GM06990 (cell line): Measurements from ENCODE around the gene NDRG3.

Source experiments
- DNase-seq: peaks from one replicate; pipeline ENCODE4 v3.0.0-alpha.2; 2011; ENCODE audit not compliant: insufficient read length; ENCODE audit errors: extremely low read depth
- H3K27me3 ChIP-seq: replicated peaks from 2 replicates; pipeline ENCODE4 v1.6.0; 2011; ENCODE audit warnings: low read length; ENCODE audit not compliant: control insufficient read depth, insufficient read depth
- H3K36me3 ChIP-seq: 2 replicates; pipeline ENCODE4 v1.5.1; 2011; ENCODE audit warnings: low read length; ENCODE audit not compliant: control insufficient read depth, insufficient read depth
- H3K4me3 ChIP-seq: replicated peaks from 2 replicates; pipeline ENCODE4 v1.5.1; 2011; ENCODE audit warnings: low read depth, mild to moderate bottlenecking, control low read depth, low read length
- TF ChIP-seq, protein P1 (sequence below): IDR thresholded peaks from 2 replicates; pipeline ENCODE4 v1.5.1; 2011; ENCODE audit warnings: low read length, control low read depth, mild to moderate bottlenecking, inconsistent platforms; ENCODE audit not compliant: insufficient read depth, poor library complexity, severe bottlenecking

Gene NDRG3

DNA sequence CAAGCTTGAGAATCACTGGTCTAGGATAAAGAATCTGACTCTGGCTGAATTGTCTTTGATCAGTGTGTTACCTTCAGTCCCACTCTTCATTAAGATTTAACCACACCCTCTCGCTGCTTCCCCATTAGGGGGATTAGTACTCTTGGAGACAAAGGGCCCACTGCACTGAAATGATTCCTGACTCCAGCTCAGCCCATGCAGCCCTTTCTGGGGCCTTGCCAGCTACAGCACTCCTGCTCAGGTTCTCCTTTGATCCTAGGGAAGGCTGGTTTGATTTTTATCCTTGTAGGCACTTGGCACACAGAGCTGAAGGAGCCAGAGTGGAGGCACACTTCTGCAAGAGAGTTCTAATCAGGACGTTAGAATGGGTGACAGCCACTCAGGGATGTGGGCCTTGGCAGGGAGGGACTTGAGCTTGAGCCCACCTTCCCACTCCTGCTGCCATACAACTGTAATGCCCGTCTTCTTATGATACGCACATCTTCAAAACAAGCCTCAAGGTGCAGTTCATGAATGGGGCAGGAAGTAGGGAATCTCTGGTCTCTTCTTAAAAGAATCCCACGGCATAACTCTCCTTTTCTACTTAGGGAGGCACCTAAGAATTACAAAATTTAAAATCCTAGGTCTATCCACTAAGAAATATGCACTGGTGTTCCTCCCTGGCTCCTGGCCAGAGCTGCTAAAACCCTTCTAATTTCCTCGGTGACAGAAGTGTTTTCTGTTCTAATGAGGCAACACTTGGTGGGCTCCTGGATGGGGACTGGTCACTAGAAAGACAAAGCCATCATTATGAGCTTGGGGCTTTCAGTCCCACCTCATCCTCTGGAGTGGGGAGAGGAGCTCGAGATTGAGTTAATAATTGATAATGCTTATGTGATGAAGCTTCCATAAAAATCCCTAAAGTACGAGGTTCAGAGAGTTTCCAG is 98.4 kb downstream of the NDRG3 start:
- no peaks in the 10 kb centered on the region for H3K36me3 ChIP-seq
- TF ChIP-seq, protein P1, sequence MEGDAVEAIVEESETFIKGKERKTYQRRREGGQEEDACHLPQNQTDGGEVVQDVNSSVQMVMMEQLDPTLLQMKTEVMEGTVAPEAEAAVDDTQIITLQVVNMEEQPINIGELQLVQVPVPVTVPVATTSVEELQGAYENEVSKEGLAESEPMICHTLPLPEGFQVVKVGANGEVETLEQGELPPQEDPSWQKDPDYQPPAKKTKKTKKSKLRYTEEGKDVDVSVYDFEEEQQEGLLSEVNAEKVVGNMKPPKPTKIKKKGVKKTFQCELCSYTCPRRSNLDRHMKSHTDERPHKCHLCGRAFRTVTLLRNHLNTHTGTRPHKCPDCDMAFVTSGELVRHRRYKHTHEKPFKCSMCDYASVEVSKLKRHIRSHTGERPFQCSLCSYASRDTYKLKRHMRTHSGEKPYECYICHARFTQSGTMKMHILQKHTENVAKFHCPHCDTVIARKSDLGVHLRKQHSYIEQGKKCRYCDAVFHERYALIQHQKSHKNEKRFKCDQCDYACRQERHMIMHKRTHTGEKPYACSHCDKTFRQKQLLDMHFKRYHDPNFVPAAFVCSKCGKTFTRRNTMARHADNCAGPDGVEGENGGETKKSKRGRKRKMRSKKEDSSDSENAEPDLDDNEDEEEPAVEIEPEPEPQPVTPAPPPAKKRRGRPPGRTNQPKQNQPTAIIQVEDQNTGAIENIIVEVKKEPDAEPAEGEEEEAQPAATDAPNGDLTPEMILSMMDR, result no peak
- no peaks in the 10 kb centered on the region for H3K27me3 ChIP-seq
- no peak for DNase-seq
- no peak overlapping the region for H3K4me3 ChIP-seq

DNA sequence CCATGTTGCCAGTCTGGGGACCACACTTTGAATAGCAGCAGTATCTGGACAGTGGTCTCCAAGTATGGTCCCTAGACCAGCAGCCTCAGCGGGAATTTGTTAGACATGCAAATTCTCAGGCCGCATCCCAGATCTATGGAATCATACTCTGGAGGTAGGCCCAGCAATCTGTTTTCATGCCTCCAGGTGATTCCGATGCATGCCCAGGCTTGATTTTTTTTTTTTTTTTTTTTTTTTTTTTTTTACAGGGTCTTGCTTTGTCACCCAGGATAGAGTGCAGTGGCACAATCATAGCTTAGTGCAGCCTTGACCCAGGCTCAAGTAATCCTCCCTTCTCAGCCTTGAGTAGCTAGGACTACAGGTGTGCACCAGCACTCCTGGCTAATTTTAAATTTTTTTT is 99.2 kb downstream of the NDRG3 start:
- DNase-seq, result no peak
- TF ChIP-seq, protein P1, result no peak
- H3K36me3 ChIP-seq, result no peaks in the 10 kb centered on the region
- no peaks in the 10 kb centered on the region for H3K27me3 ChIP-seq
- H3K4me3 ChIP-seq, result no peak overlapping the region

DNA sequence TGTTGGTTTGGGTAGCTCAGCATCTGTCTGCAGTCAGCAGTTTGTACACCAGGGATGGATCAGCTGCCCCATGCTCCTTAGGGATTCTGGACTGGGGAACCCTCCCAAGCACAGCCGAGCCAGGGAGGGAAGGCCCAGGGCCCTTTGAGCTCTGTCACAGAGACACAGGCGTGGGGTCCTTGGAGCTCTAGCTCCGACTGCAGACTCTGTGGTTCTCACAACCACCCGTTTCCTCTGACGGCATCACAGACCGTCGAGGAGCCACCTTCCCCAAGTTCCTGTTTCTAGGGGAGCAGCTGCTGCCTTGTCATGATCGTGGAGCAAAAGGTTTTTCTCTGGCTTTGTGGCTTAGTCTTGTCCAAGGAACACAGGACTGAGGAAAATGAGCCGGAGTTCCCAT is 99.9 kb downstream of the NDRG3 start, which contains the start of gene SLA2:
SLA2 (minus strand) TSS at position 199 of the 400 bp plus-strand sequence. CDS start 4,861 bp downstream, outside the sequence.
- peak; percentile 33 for DNase-seq
- Histone ChIP-seq H3K27me3 (no peaks in the 10 kb centered on the region), H3K36me3 (no peaks in the 10 kb centered on the region), H3K4me3 (no peak within 1 kb of the TSS)
- TF ChIP-seq, protein P1, result no peak

DNA sequence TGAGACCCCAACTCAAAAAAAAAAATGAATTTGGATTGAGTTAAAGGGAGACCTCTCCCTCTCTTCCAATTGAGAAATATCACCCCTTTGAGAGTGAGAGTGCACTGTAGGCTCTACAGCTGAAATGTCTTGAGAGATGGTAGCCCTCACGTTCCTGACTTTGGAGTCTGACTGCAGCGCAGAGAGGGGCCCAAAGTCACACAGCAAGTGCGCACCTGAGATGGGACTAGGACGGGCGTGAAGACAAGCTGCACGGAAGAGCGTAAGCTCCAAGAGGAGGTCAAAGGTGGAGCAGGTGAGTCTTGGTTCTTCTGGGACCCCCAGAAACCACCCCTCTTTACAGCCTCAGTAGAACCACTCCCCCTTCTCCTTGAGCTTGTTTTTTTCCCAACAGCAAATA is 100.5 kb downstream of the NDRG3 start:
- Histone ChIP-seq H3K4me3 (no peak overlapping the region), H3K36me3 (no peaks in the 10 kb centered on the region), H3K27me3 (no peaks in the 10 kb centered on the region)
- DNase-seq, result no peak
- TF ChIP-seq, protein P1, result no peak

DNA sequence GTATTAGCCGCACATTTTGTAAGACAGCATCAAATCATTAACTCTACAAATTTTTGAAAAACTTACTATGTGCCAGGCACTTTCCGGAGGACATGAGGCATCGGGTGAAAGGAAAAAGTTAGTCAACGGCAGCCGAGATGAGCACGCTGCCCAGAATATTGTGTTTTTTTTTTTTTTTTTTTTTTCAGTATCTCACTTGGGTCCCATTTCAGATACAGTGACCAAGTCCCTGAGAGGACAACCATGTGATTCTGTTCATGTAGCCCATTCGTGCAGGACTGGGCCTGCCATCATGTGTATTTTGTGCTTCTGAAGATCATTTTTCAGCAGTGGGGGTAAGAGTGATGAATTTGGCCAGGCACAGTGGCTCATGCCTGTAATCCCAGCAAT is 101.2 kb downstream of the NDRG3 start:
- DNase-seq, result no peak
- H3K27me3 ChIP-seq, result no peaks in the 10 kb centered on the region
- no peaks in the 10 kb centered on the region for H3K36me3 ChIP-seq
- H3K4me3 ChIP-seq, result no peak overlapping the region
- TF ChIP-seq, protein P1, result no peak
